Hepatocyte (in vitro differentiated cells): ENCODE data around the gene DNAJB13. TPM values are rescaled to one million over a fixed set of nuclear protein-coding genes. Genes with fewer than 3 reads are reported as not detected.

Experiments used
- DNase-seq: peaks from one replicate; pipeline ENCODE4 v3.0.0-alpha.2; 2016; ENCODE audit warnings: low spot score
- H2AFZ ChIP-seq: fragments of 200-600 bp; sonication (generic); 2 replicates; pipeline ENCODE4 v1.6.0; 2016; ENCODE audit warnings: antibody characterized with exemption, mild to moderate bottlenecking
- H3K27ac ChIP-seq: fragments of 200-600 bp; sonication (generic); 2 replicates; pipeline ENCODE4 v1.5.1; 2016; ENCODE audit warnings: mild to moderate bottlenecking
- H3K27me3 ChIP-seq: fragments of 200-600 bp; sonication (generic); 2 replicates; pipeline ENCODE4 v1.6.1; 2016
- H3K36me3 ChIP-seq: fragments of 200-600 bp; sonication (generic); replicated peaks from 2 replicates; pipeline ENCODE4 v1.5.1; 2016; ENCODE audit warnings: low read depth; ENCODE audit not compliant: insufficient read depth
- H3K4me1 ChIP-seq: fragments of 200-600 bp; sonication (generic); 2 replicates; pipeline ENCODE4 v1.5.1; 2016; ENCODE audit warnings: mild to moderate bottlenecking, moderate library complexity; ENCODE audit not compliant: insufficient read depth
- H3K4me2 ChIP-seq: fragments of 200-600 bp; sonication (generic); 2 replicates; pipeline ENCODE4 v1.6.0; 2016
- H3K4me3 ChIP-seq: fragments of 200-600 bp; sonication (generic); 2 replicates; pipeline ENCODE4 v1.5.1; 2016; ENCODE audit warnings: mild to moderate bottlenecking
- H3K79me2 ChIP-seq: fragments of 200-600 bp; sonication (generic); 2 replicates; pipeline ENCODE4 v1.6.0; 2017; ENCODE audit warnings: mild to moderate bottlenecking
- H3K9me2 ChIP-seq: fragments of 200-600 bp; sonication (generic); replicated peaks from 2 replicates; pipeline ENCODE4 v1.6.0; 2017; ENCODE audit warnings: mild to moderate bottlenecking; ENCODE audit not compliant: insufficient read depth
- H3K9me3 ChIP-seq: fragments of 200-600 bp; sonication (generic); 2 replicates; pipeline ENCODE4 v1.5.1; 2016; ENCODE audit warnings: low read depth, mild to moderate bottlenecking
- H4K20me1 ChIP-seq: fragments of 200-600 bp; sonication (generic); 2 replicates; pipeline ENCODE4 v1.6.0; 2016; ENCODE audit warnings: mild to moderate bottlenecking; ENCODE audit not compliant: insufficient read depth, poor library complexity, severe bottlenecking
- EZH2 ChIP-seq: fragments of 200-600 bp; sonication (generic); IDR thresholded peaks from 2 replicates; pipeline ENCODE4 v1.6.1; 2016; ENCODE audit warnings: antibody characterized with exemption, mild to moderate bottlenecking, borderline replicate concordance
- EZH2phosphoT487 ChIP-seq: fragments of 200-600 bp; sonication (generic); IDR thresholded peaks from one replicate; pipeline ENCODE4 v1.6.1; 2018; ENCODE audit warnings: antibody characterized with exemption, mild to moderate bottlenecking, low read depth, moderate library complexity; ENCODE audit not compliant: unreplicated experiment, severe bottlenecking
- WGBS: methylation state at CpG from one replicate; pipeline ENCODE4 v1.1.6; 2016; ENCODE audit warnings: low lambda C conversion rate; ENCODE audit errors: missing lambda C conversion rate; 5-methylcytosine and 5-hydroxymethylcytosine counted together
- polyA plus RNA-seq: library from polyadenylated mRNA; unstranded; fragments of >200 nt; fragmentation: Nextera tagmentation; extraction: Ambion mirVana; gene quantifications from 2 replicates; pipeline ENCODE4 v1.2.1, GENCODE V29; 2016
- total RNA-seq: library from RNA; depleted of rRNA; stranded (reverse); fragments of >200 nt; gene quantifications from 2 replicates; pipeline ENCODE4 v1.2.3, GENCODE V29; 2014
- TF ChIP-seq, protein P1 (sequence below): fragments of 200-600 bp; sonication (generic); IDR thresholded peaks from 2 replicates; pipeline ENCODE4 v1.5.1; 2016; ENCODE audit warnings: antibody characterized with exemption, mild to moderate bottlenecking; ENCODE audit not compliant: poor library complexity

Gene DNAJB13
- total and polyA plus RNA-seq, 2 experiments from 2014 or later = 0.70 TPM; not detected in 1

DNA sequence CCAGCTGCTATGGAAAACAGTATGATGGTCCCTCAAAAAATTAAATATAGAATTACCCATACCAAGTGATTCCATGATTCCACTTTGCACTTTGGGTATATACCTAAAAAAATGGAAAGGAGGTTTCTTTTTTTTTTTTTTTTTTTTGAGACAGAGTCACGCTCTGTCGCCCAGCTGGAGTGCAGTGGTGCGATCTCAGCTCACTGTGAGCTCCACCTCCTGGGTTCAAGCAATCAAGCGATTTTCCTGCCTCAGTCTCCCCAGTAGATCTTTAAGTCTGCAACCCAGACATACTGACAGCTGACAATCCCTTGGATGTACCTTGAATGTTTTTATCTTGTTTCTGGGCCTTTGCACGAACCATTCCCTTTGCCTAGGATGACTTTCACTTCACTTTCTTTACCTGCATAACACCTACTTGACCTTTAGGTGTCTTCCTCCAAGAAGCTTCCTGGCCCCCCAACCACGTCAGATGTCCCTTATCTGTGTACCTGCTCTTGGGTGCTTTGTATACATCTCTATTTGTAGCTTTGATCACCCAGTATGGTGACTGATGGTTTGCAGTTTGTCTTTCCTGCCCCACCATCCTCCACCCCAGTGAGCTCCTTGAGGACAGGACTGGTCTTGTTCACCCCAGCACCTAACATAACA, 46.4 kb downstream of the DNAJB13 start:
- Histone ChIP-seq H3K4me1 (no peaks in the 10 kb centered on the region), H3K79me2 (no peaks in the 10 kb centered on the region)

DNA sequence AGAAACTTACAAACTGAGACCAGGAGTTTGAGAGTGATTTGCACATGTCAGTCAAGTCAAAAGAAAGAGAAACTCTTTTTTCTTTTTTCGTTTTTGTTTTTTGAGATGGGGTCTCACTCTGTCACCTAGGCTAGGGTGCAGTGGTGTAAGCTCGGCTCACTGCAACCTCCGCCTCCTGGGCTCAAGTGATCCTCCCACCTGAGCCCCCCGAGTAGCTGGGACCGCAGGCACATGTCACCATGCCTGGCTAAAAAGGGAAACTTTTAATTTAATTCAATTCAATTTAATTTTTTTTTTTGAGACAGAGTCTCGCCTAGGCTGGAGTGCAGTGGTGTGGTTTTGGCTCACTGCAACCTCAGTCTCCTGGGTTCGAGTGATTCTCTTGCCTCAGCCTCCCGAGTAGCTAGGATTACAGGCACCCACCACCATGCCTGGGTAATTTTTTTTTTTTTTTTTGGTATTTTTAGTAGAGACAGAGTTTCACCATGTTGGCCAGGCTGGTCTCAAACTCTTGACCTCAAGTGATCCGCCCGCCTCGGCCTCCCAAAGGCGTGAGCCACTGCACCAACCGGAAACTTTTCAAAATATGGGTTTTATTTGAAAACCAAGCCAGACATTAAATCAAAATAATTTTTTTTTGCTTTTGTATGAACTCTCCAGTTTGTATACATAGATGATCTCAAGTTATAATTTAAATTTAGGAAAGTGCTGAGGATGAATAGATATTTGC, 48.2 kb downstream of the DNAJB13 start:
- Histone ChIP-seq H4K20me1 (no peaks in the 10 kb centered on the region), H3K4me3 (no peak overlapping the region), H3K36me3 (no peaks in the 10 kb centered on the region), H3K9me3 (no peaks in the 10 kb centered on the region), H3K9me2 (no peaks in the 10 kb centered on the region), H3K4me1 (no peaks in the 10 kb centered on the region), H3K79me2 (no peaks in the 10 kb centered on the region), H3K4me2 (no peak overlapping the region), H2AFZ (no peak overlapping the region), H3K27me3 (no peaks in the 10 kb centered on the region), H3K27ac (no peak overlapping the region)
- WGBS = 98% methylated on average over 13 of the region's 13 CpGs
- DNase-seq = no peak
- TF ChIP-seq EZH2 (no peak), EZH2phosphoT487 (no peak)
- TF ChIP-seq, protein P1, sequence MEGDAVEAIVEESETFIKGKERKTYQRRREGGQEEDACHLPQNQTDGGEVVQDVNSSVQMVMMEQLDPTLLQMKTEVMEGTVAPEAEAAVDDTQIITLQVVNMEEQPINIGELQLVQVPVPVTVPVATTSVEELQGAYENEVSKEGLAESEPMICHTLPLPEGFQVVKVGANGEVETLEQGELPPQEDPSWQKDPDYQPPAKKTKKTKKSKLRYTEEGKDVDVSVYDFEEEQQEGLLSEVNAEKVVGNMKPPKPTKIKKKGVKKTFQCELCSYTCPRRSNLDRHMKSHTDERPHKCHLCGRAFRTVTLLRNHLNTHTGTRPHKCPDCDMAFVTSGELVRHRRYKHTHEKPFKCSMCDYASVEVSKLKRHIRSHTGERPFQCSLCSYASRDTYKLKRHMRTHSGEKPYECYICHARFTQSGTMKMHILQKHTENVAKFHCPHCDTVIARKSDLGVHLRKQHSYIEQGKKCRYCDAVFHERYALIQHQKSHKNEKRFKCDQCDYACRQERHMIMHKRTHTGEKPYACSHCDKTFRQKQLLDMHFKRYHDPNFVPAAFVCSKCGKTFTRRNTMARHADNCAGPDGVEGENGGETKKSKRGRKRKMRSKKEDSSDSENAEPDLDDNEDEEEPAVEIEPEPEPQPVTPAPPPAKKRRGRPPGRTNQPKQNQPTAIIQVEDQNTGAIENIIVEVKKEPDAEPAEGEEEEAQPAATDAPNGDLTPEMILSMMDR = no peak

More for the DNA sequence above, 46.4 kb downstream of the DNAJB13 start:
- Histone ChIP-seq H3K27ac (no peak overlapping the region), H3K4me2 (no peak overlapping the region), H4K20me1 (no peaks in the 10 kb centered on the region), H3K36me3 (no peaks in the 10 kb centered on the region), H3K27me3 (no peaks in the 10 kb centered on the region), H3K9me3 (no peaks in the 10 kb centered on the region), H3K9me2 (no peaks in the 10 kb centered on the region), H3K4me3 (no peak overlapping the region), H2AFZ (no peak overlapping the region)
- TF ChIP-seq EZH2 = no peak
- TF ChIP-seq EZH2phosphoT487 = no peak
- TF ChIP-seq, protein P1 = no peak
- DNase-seq = no peak
- 75% methylated on average over 6 of the region's 6 CpGs for WGBS

DNA sequence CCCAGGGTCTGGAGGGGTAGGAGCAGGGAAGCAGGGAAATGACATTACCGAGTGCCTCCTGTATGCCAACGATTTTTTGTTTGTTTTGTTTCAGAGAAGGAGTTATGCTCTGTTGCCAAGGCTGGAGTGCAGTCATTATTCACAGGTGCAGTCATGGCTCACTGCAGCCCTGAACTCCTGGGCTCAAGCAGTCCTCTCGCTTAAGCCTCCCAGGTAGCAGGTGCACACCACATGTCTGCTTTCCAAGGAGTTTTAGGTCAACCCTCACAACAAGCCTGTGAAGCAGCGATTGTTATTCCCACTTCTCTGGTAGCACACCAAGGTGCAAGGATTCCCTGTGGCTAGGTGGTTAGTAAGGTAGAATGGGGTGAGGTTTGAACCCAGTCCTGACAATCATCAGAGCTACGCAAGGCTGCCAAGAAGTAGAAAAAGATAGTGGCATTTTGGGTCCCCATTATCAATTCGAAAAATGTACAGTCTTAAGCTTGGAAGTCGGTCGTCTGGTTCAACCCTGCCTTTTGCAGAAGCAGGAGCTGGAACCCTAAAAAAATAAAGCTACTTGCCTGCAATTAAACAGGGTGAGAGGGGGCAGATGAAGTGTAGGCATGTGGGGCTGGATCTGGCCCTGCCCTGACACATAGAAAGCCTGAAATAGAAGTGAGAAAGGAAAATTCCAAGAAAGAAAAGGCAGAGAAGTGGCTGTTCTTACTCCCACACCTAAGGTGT, 48.9 kb downstream of the DNAJB13 start:
- DNase-seq = no peak
- no peaks in the 10 kb centered on the region for H3K27me3 ChIP-seq
- no peaks in the 10 kb centered on the region for H4K20me1 ChIP-seq
- H3K79me2 ChIP-seq = no peaks in the 10 kb centered on the region
- H3K4me2 ChIP-seq = no peak overlapping the region
- H3K9me2 ChIP-seq = no peaks in the 10 kb centered on the region
- H3K36me3 ChIP-seq = no peaks in the 10 kb centered on the region
- H3K4me3 ChIP-seq = no peak overlapping the region
- no peaks in the 10 kb centered on the region for H3K4me1 ChIP-seq
- no peak overlapping the region for H3K27ac ChIP-seq
- no peaks in the 10 kb centered on the region for H3K9me3 ChIP-seq
- WGBS = 88% methylated on average over 8 of the region's 8 CpGs
- no peak overlapping the region for H2AFZ ChIP-seq
- no peak for TF ChIP-seq EZH2phosphoT487
- TF ChIP-seq, protein P1 = no peak
- TF ChIP-seq EZH2 = no peak
